Natural killer cell (primary cell): ENCODE measurements around the gene LSM14A. TPM values are rescaled to one million over a fixed set of nuclear protein-coding genes. Genes with fewer than 3 reads are reported as not detected.

Source experiments
- ATAC-seq, 3 donors: fragments of 150-1000 bp in 2 of 3; fragments of 200-7000 bp in 1 of 3; cut with Tn5 transposase; 1 replicate in 1 of 3; 2 replicates in 2 of 3; pipeline ENCODE4 v1.10.0; 2021; ENCODE audit warnings: mild to moderate bottlenecking in 2 of 3, moderate library complexity in 2 of 3
- DNase-seq, 2 donors: peaks; one replicate each; pipeline versions ENCODE4 v3.0.0 to v3.0.0-alpha.2; 2013 to 2021; ENCODE audit warnings: mixed read lengths in 1 of 2
- H3K27ac ChIP-seq: one replicate; pipeline ENCODE4 v1.5.1; 2013; ENCODE audit warnings: mild to moderate bottlenecking, low read length
- H3K27me3 ChIP-seq: one replicate; pipeline ENCODE4 v1.6.1; 2013; ENCODE audit warnings: low read length; ENCODE audit not compliant: control insufficient read depth, insufficient read depth
- H3K36me3 ChIP-seq: one replicate; pipeline ENCODE4 v1.6.1; 2013; ENCODE audit warnings: low read length; ENCODE audit not compliant: control insufficient read depth, insufficient read depth
- H3K4me1 ChIP-seq: one replicate; pipeline ENCODE4 v1.6.1; 2013; ENCODE audit warnings: low read length; ENCODE audit not compliant: control insufficient read depth, insufficient read depth
- H3K4me3 ChIP-seq: one replicate; pipeline ENCODE4 v1.5.1; 2013; ENCODE audit warnings: low read length
- H3K9me3 ChIP-seq: one replicate; pipeline ENCODE4 v1.6.1; 2013; ENCODE audit warnings: low read length; ENCODE audit not compliant: control insufficient read depth, insufficient read depth
- H3K27ac Mint-ChIP-seq, 2 donors: one replicate each; pipeline ENCODE4 v1.8.0; 2022; ENCODE audit warnings: mild to moderate bottlenecking in 2 of 2, mixed read lengths in 2 of 2, moderate library complexity in 1 of 2
- H3K27me3 Mint-ChIP-seq, 2 donors: one replicate each; pipeline ENCODE4 v1.8.0; 2022; ENCODE audit warnings: low read depth in 2 of 2, mixed read lengths in 2 of 2
- H3K36me3 Mint-ChIP-seq: one replicate; pipeline ENCODE4 v1.8.0; 2022; ENCODE audit warnings: mixed read lengths
- H3K4me1 Mint-ChIP-seq, 2 donors: one replicate each; pipeline ENCODE4 v1.8.0; 2022; ENCODE audit warnings: mixed read lengths in 2 of 2
- H3K4me3 Mint-ChIP-seq: one replicate; pipeline ENCODE4 v1.8.0; 2022; ENCODE audit warnings: mild to moderate bottlenecking, moderate library complexity, mixed read lengths
- H3K9me3 Mint-ChIP-seq, 2 donors: one replicate each; pipeline ENCODE4 v1.8.0; 2022; ENCODE audit warnings: mixed read lengths in 2 of 2
- WGBS: methylation state at CpG from one replicate; pipeline ENCODE4 v1.1.7; 2013; ENCODE audit warnings: missing lambda C conversion rate; ENCODE audit not compliant: insufficient coverage; 5-methylcytosine and 5-hydroxymethylcytosine counted together
- intact Hi-C: fragments of 100-400 bp; cut with micrococcal nuclease; formaldehyde crosslinking; loops from one replicate; pipeline ENCODE4 v1.14.2; 2022
- total RNA-seq, 4 donors: library from RNA; stranded (reverse); fragments of 120-200 nt in 1 of 4; gene quantifications; one replicate each; pipeline versions ENCODE4 v1.2.3 to v1.2.4, GENCODE V29; 2013 to 2022
- TF ChIP-seq, protein P1 (sequence below): fragments of 200-600 bp; IDR thresholded peaks from one replicate; pipeline ENCODE4 v1.8.0; 2022; ENCODE audit warnings: antibody characterized with exemption

LSM14A gene
- total RNA-seq, 3 donors from 2014 or later (not counting 1 experiment from before 2014, with no cell fraction given) = 201 to 246 (median 202) TPM

DNA sequence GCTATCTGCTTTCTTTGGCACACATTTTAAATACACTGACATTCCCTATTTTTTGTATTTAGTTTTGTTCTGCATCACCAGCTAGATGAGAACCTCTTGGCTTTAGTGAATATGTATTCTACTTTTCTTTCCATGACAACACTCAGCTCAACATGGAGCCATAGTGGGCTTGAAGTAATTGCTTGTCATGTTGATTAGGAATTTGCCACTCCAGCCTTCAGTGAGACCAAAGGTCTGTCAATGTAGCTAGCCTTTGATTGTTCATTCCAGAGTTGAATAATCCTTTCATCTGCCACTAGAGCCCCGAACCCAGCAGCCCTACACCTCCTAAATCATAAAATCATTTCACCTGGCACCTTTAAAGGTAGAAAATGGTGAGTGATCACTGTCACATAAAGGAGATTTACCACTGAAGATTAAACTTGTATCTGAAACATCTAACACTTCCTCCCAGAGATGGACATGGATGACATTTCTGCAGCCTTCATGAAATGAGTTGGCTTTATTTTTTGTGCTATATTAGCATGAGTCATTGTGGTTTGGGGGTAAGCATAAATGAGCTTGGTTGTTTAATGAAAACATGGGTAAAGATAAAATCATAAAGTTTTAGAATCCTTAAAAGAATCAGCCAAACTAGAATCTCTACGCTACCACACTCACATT, 52.8 kb downstream of the LSM14A start:
- H3K27me3 ChIP-seq = no peaks in the 10 kb centered on the region
- Mint-ChIP-seq H3K9me3 (no peaks in the 10 kb centered on the region), H3K4me1 (peaks cover 26 to 42% of the 10 kb centered on the region in 2 donors), H3K36me3 (peaks cover 18% of the 10 kb centered on the region), H3K27ac (peak overlapping the region; percentile 17 to 56), H3K27me3 (no peaks in the 10 kb centered on the region), H3K4me3 (no peak overlapping the region)
- no peak overlapping the region for H3K4me3 ChIP-seq
- intact Hi-C loops = no loop called here
- peaks cover 78% of the 10 kb centered on the region for H3K36me3 ChIP-seq
- no peaks in the 10 kb centered on the region for H3K4me1 ChIP-seq
- WGBS = no CpG with 5 or more reads among the region's 2 CpGs
- DNase-seq (no peak), ATAC-seq (peak in 1 of 3 donors; percentile 10)
- no peaks in the 10 kb centered on the region for H3K9me3 ChIP-seq
- no peak overlapping the region for H3K27ac ChIP-seq
- TF ChIP-seq, protein P1, sequence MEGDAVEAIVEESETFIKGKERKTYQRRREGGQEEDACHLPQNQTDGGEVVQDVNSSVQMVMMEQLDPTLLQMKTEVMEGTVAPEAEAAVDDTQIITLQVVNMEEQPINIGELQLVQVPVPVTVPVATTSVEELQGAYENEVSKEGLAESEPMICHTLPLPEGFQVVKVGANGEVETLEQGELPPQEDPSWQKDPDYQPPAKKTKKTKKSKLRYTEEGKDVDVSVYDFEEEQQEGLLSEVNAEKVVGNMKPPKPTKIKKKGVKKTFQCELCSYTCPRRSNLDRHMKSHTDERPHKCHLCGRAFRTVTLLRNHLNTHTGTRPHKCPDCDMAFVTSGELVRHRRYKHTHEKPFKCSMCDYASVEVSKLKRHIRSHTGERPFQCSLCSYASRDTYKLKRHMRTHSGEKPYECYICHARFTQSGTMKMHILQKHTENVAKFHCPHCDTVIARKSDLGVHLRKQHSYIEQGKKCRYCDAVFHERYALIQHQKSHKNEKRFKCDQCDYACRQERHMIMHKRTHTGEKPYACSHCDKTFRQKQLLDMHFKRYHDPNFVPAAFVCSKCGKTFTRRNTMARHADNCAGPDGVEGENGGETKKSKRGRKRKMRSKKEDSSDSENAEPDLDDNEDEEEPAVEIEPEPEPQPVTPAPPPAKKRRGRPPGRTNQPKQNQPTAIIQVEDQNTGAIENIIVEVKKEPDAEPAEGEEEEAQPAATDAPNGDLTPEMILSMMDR = no peak

DNA sequence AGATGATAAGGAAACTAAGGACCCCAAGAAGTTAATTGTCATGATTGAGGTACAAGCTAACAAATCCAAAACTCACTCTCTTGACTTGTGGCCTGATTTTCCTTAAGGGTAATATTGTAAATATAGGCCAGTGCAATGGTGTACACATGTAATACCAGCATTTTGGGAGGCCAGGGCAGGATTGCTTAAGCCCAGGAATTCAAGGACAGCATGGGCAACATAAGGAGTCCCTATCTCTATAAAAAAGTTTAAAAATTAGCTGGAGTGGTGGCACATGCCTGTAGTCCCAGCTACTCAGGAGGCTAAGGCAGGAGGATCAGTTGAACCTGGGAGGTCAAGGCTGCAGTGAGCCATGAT, 53.3 kb downstream of the LSM14A start:
- no peaks in the 10 kb centered on the region for H3K4me1 ChIP-seq
- H3K9me3 ChIP-seq = no peaks in the 10 kb centered on the region
- Mint-ChIP-seq H3K27ac (peak overlapping the region; percentile 17 to 56), H3K4me1 (peaks cover 23 to 39% of the 10 kb centered on the region in 2 donors), H3K36me3 (peaks cover 18% of the 10 kb centered on the region), H3K27me3 (no peaks in the 10 kb centered on the region), H3K4me3 (no peak overlapping the region), H3K9me3 (no peaks in the 10 kb centered on the region)
- H3K27ac ChIP-seq = no peak overlapping the region
- no peak overlapping the region for H3K4me3 ChIP-seq
- ATAC-seq (no peak), DNase-seq (no peak)
- H3K27me3 ChIP-seq = no peaks in the 10 kb centered on the region
- TF ChIP-seq, protein P1 = no peak
- H3K36me3 ChIP-seq = peaks cover 78% of the 10 kb centered on the region
- intact Hi-C loops = no loop called here

DNA sequence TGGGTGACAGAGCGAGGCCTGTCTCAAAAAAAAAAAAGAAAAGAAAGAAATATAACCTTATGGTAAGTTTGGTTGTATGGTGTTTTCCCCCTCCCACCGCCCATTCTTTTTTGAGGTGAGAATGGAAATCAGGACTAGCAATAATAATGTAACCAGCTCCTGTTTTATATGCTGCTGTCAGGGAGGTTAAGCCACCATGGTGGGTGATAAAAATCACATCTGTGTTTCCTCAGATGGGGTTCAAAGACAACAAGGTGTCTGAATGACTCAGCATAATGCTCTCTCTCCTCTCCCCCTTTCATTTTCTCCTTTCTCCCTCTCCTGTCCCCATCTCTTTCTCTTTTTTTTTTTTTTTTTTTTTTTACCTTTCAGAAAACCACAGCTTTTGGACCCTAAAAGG, 53.7 kb downstream of the LSM14A start:
- peak overlapping the region; percentile 50 to 56 for H3K27ac Mint-ChIP-seq
- WGBS = 70% methylated on average over 2 of the region's 2 CpGs
- TF ChIP-seq, protein P1 = no peak
- peaks cover 80% of the 10 kb centered on the region for H3K36me3 ChIP-seq
- H3K27ac ChIP-seq = no peak overlapping the region
- H3K27me3 Mint-ChIP-seq = no peaks in the 10 kb centered on the region
- H3K36me3 Mint-ChIP-seq = peaks cover 18% of the 10 kb centered on the region
- peaks cover 21 to 37% of the 10 kb centered on the region in 2 donors for H3K4me1 Mint-ChIP-seq
- no peak overlapping the region for H3K4me3 ChIP-seq
- DNase-seq (peak in 1 of 2 donors; percentile 18), ATAC-seq (peak in 2 of 3 donors; percentile 16 to 39)
- intact Hi-C loops = no loop called here
- H3K9me3 ChIP-seq = no peaks in the 10 kb centered on the region
- H3K9me3 Mint-ChIP-seq = no peaks in the 10 kb centered on the region
- H3K4me3 Mint-ChIP-seq = no peak overlapping the region
- no peaks in the 10 kb centered on the region for H3K27me3 ChIP-seq
- H3K4me1 ChIP-seq = no peaks in the 10 kb centered on the region

DNA sequence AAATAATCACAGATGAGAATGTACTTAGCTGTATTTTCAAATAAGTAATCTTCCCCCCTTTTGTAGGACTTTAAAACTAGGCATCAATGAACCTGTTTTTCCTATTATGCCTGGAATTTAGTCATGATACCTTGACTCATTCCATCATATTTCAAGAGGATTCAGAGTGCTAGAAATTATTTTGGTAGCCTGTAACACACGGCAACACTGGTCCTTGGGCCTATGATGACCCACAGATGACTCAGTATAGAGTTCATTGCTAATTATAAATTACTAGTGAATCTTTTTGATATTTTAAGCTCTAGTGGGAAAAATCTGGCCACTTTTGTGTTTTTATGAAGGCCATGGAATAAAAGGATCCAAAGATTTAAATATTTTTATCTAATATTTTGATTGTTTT, 56.0 kb downstream of the LSM14A start:
- intact Hi-C loops = no loop called here
- no CpG with 5 or more reads among the region's 1 CpG for WGBS
- ATAC-seq (no peak), DNase-seq (no peak)
- Histone ChIP-seq H3K4me1 (peaks cover 8% of the 10 kb centered on the region), H3K27ac (no peak overlapping the region), H3K4me3 (no peak overlapping the region), H3K27me3 (no peaks in the 10 kb centered on the region), H3K36me3 (peaks cover 59% of the 10 kb centered on the region), H3K9me3 (no peaks in the 10 kb centered on the region)
- no peaks in the 10 kb centered on the region for H3K9me3 Mint-ChIP-seq
- H3K27ac Mint-ChIP-seq = no peak overlapping the region
- H3K4me1 Mint-ChIP-seq = peaks cover 31 to 43% of the 10 kb centered on the region in 2 donors
- H3K27me3 Mint-ChIP-seq = no peaks in the 10 kb centered on the region
- H3K36me3 Mint-ChIP-seq = peaks cover 17% of the 10 kb centered on the region
- no peak overlapping the region for H3K4me3 Mint-ChIP-seq
- TF ChIP-seq, protein P1 = no peak
